Activated CD8-positive, alpha-beta memory T cell treated with anti-CD3 and anti-CD28 coated beads, Interleukin-2, amount 50 U/mL, for 24 hours (primary cell): Measurements from ENCODE around the gene SLIT1.

Source experiments
- DNase-seq: peaks from one replicate; pipeline ENCODE4 v3.0.0-alpha.2; 2020; ENCODE audit errors: extremely low read depth

Gene SLIT1

DNA sequence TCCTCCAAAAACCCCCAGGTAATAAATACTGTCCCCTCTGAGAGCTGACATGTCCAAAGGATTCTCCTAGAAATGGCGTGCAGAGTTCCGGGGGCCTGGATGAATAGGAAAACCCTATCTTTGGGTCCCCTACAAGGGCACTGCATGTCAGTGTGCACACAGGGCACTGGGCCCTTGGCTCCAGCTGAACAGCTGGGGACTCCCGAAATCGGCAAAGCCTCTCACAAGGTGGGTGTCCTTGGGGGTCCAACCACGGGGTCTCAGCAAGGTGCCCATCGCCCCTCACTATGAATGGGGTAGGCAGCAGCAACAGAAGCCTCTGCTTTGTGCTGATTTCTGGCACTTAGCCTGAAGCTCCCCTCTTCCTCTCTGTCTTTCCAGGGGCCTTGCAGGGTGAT lies 46.1 kb downstream of the SLIT1 start:
- no peak for DNase-seq

DNA sequence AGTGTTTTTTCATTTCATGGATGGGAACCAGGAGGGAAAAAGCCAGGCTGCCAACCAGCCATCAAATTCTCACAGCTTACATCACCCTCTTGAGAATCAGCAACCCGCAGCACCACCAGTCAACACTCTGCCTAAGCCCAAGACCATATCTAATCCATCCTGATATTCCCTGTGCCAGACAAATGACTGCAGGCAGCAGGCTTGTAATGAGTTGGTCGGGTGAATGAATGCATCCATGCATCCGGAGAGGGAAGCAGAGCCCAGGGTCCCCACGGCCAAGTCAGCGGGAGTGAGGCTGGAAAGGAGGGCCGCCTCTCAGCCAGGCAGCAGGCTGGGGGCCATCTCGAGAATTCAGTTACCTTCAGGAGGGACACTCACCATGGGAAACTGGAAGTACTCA lies 46.9 kb downstream of the SLIT1 start:
- DNase-seq: no peak

DNA sequence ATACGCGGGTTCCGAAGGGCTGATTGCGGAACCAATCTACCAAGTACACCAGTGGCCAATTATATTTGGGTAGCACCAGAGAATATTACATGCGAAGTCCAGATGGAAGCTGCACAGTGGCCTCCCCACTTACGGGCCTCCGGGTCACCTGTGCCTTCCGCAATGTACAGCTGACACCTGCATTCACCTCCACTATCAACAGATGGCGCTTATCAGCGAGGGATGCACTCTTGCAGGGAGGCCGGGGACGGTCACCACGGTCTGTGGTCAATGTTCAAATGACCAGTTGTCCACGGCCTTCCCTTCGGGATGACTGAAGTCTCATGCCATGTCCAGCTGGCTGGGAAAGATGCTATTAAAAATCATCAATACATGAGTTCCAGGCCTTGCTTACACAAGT lies 47.6 kb downstream of the SLIT1 start:
- DNase-seq: no peak

DNA sequence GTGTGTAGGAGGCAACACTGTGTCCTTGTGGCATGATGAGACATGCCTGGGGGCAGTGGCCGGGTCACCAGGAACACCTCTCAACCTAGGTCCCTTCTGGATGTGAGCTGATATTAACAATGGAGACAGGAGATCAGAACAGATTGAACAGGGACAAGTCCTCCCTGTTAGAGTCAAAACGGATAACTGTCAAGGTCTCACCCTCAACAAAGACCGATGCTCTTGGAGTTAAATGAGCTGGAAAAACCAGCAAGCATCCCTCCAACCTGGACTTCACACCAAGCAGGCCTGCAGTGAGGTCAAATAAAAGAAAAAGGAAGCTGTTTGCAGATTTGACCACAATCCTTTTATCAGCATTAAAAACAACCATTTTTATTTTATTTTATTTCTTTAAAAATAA lies 49.0 kb downstream of the SLIT1 start:
- DNase-seq: no peak

DNA sequence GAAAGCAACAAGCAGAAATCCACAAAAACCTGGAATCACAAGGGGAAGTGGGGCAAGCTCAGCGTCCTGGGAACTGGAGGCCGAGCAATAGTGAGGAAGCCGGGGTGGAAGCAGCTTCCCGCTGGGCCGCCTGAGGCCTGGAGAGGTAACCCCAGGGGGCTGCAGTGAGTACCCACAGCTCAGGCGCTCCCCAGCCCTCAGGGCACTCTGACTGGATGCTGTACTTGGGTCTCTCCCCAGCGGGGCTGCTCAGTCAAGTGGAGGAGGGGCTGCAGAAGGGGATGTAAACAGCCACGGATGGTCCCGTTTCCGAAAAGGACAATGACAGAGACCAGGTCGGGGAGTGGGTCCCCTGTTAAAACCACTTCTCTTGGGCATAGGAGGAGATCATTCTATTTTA lies 50.3 kb downstream of the SLIT1 start:
- no peak for DNase-seq

DNA sequence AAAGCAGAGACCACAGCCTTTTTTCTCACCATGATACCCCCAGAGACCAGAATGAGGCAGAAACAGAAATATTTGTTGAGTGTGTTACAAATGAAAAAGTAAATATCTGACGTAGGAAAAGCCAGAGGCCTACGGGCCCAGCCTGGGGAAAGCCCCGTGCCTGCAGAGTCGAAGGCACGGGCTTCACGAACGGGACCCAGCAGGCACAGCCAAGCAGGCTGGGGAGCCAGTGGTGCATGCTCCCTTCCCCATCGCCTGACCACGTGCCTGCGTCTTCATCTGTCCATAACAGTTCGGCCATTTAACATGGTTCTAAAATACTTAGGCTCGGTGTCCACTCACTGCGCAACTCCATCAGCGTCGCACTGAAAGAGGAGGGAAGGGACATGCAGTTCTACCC lies 50.8 kb downstream of the SLIT1 start:
- no peak for DNase-seq

DNA sequence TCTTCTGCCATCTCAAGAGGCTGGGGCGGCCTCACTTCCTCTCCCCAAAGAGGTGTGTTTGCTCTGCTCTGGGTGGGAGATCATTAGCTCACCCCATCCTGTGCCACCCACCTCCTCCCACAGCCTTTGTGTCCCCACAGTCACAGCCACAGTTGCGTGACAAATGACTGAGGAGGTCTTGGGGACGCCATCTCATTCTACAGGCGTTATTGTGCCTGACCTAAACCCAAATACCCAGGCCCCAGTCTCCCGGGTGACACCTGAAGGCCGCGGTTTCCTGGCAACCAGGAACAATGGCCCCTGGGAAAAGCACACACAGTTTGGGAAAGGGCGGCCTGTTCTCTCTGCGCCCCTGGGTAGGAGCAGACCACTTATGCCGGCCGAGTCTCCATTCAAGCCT lies 51.6 kb downstream of the SLIT1 start:
- DNase-seq: no peak

DNA sequence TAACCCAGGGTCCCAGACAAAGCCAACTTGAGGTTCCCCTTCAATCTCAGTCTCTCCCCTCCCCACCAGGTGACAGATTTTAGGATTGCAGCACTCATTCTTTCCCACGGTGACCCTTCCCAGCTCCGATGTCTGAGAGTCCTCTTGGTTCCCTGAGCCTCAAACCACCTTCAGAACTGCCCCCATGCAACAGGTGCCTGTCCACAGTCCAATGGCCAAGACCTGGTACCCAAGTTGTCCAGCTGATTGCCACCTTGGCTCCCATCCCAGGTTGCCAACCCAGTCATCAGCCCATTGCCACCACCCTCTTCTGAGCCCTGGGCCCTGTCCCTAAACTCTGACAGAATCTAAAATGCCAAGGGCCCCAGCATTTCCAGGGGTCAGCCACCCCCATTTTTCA lies 53.5 kb downstream of the SLIT1 start:
- no peak for DNase-seq

DNA sequence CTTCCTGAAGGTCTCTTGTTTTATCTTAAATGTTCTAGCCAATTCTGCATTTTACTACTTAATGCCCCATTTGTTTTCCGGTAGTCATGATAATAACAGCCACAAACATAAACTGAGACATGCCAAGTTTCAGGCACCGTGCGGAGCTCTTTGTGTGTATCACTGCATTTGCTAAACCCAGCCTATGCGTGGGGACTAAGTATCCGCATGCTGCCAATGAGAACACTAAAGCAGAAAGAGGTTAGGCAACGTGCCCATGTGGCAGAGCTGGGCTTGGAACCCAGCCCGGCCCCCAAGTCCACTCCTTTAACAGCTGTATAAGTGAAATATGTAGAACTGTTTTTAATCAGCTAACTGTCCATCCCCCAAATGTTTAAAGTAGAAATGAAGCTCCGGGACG lies 54.1 kb downstream of the SLIT1 start:
- no peak for DNase-seq

DNA sequence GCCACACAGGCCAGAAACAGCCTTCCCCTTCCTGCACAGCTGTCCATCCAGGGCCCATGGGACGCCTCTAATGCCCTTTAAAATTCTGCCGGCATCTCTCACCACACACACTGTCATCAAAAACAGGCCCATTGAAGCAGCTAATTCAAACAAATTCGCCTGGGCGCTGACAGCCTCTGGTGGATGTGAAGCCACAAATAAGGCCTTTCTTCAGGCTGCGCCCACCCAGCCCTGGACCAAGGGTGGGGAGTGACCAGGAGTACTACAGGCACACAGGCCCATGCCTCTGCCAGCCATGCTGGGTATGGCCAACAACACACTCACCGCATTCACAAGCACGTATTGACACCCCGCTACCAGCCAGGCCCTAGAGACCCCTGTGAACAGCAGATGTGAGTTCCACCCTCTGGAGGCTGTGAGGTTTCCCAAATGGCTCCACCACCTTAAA lies 54.6 kb downstream of the SLIT1 start:
- no peak for DNase-seq

DNA sequence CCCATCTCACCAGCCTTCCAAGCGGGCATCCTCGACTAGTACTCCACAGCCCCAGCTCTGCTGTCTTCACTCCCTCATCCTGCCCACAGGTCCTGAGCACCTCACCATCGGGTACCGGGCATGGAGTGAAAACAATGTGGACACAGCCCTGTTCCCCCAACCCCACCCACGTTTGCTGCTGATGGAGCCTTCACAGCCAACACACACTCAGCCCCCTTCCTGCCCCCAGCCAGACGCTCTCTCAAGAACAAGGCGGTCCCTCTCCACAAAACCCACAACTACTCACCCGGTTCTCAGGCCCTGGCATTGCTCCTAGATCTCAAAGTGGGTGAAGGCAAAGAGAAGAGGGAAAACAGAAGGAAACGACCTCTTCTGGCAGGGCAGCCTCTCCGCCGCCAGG lies 56.1 kb downstream of the SLIT1 start:
- no peak for DNase-seq

DNA sequence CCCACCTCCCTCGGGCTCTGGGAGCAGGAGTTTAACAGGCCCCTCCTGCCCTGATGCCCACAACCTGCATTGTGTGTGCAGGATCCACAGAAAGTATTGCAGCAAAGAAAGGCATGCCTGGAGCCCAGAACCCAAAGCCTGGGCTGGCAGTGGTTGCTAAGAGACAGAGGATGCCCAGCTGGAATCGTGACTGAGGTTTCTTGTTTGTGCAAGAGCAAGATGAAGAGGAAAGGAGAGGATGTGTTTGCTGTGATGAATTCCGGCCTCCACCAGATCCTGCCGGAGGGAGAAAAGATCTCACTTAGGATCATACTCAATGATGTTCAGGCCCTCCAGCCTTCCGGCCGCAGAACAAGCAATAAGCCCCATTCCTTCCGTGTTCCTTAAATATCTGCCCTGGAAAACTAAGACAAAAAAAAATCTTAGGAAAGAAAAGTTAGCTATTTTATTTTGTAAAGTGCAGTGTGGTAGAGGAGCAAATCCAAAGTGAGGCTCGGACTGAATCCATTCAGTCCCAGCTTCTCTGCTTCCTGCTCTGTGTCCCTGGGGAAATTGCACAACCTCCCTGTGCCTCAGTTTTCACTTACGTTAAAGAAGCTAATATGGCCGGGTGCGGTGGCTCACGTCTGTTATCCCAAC lies 57.1 kb downstream of the SLIT1 start:
- no peak for DNase-seq

DNA sequence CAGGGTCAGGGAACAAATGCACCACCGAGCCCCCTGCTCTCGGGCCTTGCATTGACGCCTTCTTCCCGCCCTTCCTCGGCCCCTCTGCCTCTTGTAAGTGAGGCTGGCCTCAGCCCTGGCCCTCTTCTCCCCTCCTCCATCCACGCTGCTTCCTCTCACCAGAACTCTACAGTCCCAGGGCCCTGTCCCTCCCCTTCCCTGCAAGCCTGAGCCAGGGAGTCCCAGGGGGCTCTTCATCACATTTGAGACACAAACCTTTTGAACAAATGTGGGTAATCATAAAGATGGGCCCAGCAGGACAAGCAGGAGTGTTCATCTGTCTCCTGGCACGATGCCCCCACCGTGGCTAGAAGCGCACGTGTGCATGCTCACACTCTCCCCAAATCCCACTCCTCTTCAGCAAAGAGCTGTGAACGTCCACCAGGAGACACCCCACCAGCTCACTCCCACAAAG lies 57.7 kb downstream of the SLIT1 start:
- DNase-seq: no peak

DNA sequence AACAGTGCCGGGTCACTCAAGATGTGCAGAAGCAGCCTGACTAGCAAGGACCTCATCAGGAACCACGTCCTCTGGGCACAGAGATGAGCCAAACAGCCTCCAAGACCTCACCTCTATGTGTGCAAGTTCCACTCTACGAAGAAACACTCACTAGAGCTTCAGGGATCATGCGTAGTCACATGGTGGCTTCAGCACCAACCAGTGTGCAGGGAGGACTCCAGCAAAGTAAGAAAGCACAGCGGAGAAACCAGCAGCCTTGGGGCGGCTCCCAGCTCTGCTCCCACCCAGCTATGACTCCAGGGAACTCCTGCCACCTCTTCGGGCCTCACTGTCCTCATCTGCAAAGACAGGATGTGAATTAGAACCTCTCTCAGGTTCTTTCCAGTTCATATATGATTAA lies 58.2 kb downstream of the SLIT1 start:
- no peak for DNase-seq

DNA sequence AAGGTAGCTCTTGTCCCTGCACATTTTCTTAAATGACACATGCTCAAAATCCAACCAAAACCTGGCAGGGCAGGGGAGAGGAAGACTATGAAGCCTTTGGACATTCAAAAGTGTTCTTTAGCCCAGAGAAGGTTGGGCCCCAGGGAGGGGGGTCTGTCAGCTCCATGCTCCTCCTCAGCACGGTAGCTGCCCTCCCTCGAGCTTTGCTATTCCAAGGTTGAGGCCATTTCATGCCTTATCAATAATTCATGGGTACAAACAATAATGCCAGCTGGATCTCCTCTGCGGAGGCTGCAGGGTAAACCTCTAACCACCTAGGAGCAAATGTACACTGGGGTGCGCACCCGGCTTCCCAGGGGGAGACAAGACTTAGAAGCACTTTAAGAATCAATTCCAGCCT lies 61.5 kb downstream of the SLIT1 start:
- DNase-seq: no peak

DNA sequence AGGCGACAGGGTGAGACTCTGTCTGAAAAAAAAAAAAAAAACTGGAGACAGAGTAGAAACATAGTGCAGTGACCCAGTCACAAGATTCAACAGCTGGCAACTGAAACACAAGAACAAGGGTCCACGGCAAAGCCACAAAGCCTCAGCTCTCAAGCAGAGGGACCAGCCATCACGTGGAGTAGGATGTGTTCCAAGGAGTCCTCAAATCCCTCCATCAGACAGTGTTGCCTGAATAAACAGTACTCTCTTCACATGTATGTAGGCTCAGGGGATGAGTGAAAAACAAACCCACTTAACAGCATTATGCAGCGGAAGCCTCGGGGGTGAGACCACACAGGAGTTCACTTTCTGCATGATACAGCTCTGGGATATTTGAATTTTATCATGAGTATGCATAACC lies 62.0 kb downstream of the SLIT1 start:
- no peak for DNase-seq

DNA sequence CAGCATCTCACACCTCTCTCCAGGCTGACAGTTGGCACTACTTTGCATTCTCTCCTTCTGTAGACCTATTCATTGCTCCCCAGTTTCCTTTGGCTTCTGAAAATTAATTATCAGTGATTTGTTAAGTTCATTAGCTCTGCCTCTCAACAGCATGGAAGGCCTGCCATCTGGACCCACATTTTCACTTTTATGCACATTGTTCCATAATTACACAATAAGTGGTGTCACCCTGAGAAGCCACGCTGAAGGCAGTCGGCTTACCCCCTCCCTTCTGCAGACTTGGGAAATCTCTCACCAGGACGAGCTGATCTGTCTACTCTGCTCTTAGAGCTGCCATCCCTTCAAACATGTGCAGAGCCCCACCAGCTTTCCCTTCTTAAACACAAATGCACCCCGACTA lies 64.7 kb downstream of the SLIT1 start:
- DNase-seq: no peak

DNA sequence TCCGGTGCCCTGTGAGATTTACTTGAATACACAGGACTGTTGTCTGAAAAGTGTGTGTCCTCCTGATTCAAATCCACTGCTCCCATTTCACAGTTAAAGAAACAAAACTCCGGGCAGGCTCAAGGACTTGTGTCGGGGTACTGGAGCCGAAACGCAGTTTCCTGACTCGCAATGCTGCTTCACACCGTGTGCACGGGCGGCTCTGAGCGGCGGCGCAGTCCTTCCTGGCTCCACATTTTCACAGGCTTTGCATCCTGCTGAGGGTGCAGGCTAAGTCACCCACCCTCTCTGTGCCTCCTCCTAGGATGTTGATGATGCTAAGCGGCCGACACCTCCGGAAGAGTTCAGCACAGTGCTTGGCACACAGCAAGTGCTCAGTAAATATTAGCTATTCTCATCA lies 65.4 kb downstream of the SLIT1 start:
- no peak for DNase-seq

DNA sequence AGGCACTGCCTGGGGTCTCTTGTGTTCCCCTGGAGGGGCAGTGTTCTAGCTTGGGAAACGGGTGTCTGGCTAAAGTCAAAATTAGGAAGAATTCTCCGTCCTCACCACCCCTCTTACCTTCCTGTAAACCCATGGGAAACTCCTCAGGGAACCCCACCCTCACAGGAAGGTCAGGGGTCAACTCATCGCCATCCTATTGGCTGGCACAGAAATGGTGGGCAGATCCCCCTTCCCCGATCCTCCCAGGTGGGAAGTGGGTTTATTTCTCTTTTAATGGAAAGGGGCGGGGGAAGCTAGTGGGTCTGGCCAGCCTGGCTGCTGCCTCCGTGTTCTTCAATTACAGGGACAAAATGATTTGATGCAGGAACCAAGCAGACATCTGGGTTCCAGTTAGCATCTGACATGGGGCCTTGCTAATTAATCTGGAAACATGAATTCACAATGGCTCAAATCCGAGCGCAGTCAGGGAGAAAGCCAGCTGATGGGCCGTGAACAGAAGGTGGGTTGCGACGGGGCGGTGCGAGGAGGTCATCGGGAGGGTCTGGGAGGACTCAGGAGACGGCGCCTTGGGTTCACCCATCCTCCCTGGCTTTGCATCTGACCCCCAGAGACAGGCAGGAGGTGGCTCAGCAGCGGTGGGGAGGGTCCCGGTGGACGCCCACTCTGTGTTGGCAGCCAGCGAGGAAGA lies 66.6 kb downstream of the SLIT1 start:
- DNase-seq: no peak

DNA sequence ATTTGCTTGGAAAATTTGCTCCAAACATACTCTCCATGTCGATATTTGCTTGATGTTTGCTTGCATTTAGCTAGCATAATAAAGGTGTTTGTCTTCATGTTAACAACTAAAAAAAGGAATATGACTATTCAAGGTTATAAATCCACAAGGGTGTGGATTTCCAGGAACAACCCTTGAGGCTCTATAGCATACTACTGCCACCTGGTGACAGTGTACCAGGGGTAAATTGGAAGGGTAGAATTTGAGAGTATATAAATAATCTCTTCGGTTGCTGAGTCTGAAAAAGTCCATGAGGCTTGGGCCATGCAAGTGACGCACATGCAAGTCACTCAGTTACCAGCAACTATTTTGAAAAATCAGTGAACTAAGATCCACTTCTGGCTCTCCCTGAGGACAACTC lies 68.4 kb downstream of the SLIT1 start:
- DNase-seq: no peak

DNA sequence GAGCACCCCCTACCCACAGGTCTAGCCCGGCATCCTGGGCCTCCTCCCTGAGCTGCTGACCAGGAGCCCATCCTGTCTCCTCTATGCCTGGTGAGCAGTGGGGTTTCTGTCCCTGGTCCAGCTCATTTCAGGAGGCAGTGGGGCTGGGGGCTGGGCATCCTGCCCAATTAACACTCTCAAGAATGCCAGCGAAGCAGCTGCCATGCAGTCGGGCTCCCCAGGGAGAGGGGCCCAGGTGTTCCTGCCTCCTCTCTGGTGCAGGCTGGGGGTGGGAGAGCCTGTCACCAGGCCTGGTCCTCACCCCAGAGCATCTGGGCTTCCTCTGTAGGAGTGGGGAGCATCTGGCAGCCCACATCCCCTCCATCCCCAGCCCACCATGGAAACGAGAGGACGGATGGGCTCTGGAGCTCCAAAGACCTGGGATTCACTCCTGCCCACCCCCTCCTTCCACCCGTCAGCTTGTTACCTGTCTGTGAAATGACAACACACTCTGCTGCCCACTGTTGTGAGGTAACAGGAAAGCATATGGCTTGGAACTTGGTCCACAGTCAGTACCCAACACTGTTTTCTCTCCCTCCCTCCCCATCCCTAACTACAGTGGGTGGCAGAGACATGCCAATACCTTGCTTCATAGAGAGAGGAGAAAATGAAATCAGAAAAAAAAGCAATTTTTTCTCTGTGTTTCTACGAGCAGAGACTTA lies 69.1 kb downstream of the SLIT1 start:
- DNase-seq: no peak

DNA sequence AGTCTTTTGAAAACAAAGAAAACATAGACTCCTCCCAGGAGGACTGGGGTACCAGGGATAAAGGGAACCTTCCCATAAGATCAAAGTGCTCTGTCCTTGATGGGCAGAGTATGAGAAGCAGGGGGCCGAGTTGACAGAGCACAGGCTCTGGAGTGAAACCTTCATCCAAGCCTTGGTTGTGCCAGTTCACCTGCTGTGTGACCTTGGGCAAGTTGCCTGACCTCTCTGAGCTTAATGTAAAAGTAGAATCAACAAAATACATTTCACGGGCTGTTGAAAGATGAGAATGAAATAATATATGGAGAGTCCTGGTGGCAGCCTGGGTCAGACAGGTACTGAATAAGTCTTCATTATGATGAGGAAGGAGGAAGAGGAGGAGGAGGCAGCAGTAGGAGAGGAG lies 69.9 kb downstream of the SLIT1 start:
- no peak for DNase-seq

DNA sequence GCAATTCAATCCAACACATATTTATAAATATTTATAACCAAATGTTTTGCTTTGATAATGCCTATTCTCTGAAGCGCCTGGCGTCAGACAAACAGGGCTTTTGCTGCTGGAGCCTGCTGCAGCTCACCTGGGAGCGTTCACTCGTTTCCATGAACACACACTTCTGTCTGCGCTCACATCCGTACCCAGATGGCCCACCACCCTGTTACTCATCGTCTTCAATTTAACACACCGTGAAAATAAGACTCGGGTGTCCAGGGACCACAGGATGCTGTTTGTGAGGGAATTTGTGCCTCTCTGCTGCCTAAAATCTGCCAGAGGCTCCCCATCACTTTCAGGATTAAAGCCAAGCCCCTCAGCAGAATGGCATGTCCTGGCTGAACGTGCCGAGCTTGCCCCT lies 74.1 kb downstream of the SLIT1 start:
- DNase-seq: no peak
